GM23338 (cell line): Measurements from ENCODE around the gene YTHDF1. TPM values are rescaled to one million over a fixed set of nuclear protein-coding genes. Genes with fewer than 3 reads are reported as not detected.

Experiments used
- ATAC-seq: fragments of 200-7000 bp; cut with Tn5 transposase; 3 replicates; pipeline ENCODE4 v1.9.1; 2020
- DNase-seq: peaks from one replicate; pipeline ENCODE4 v3.0.0-alpha.2; 2015; ENCODE audit warnings: low spot score
- H2AFZ ChIP-seq: fragments of 200-600 bp; sonication (generic); 2 replicates; pipeline ENCODE4 v1.8.0; 2016; ENCODE audit warnings: antibody characterized with exemption, mild to moderate bottlenecking, moderate library complexity
- H3F3A ChIP-seq: fragments of 200-600 bp; sonication (generic); replicated peaks from 2 replicates; pipeline ENCODE4 v1.8.0; 2017; ENCODE audit warnings: antibody characterized with exemption, mixed run types, low read depth
- H3K27ac ChIP-seq: fragments of 200-600 bp; sonication (generic); 2 replicates; pipeline ENCODE4 v1.6.1; 2016; ENCODE audit warnings: low read depth
- H3K27me3 ChIP-seq: fragments of 200-600 bp; sonication (generic); 2 replicates; pipeline ENCODE4 v1.8.0; 2016; ENCODE audit warnings: mild to moderate bottlenecking, mixed run types, moderate library complexity; ENCODE audit not compliant: insufficient read depth
- H3K36me3 ChIP-seq: fragments of 200-600 bp; sonication (generic); 2 replicates; pipeline ENCODE4 v1.8.0; 2016; ENCODE audit warnings: mild to moderate bottlenecking; ENCODE audit not compliant: insufficient read depth
- H3K4me1 ChIP-seq: fragments of 200-600 bp; sonication (generic); 2 replicates; pipeline ENCODE4 v1.8.0; 2016; ENCODE audit warnings: mild to moderate bottlenecking, moderate library complexity; ENCODE audit not compliant: insufficient read depth
- H3K4me2 ChIP-seq: fragments of 200-600 bp; sonication (generic); 2 replicates; pipeline ENCODE4 v1.7.1; 2017; ENCODE audit warnings: mixed run types
- H3K4me3 ChIP-seq: fragments of 200-600 bp; sonication (generic); 2 replicates; pipeline ENCODE4 v1.6.1; 2016; ENCODE audit warnings: mixed run types
- H3K79me2 ChIP-seq: fragments of 200-600 bp; sonication (generic); replicated peaks from 2 replicates; pipeline ENCODE4 v1.8.0; 2017; ENCODE audit warnings: mild to moderate bottlenecking; ENCODE audit not compliant: insufficient read depth
- H3K9me2 ChIP-seq: fragments of 200-600 bp; sonication (generic); 2 replicates; pipeline ENCODE4 v1.8.0; 2017; ENCODE audit not compliant: insufficient read depth
- H4K20me1 ChIP-seq: fragments of 200-600 bp; sonication (generic); replicated peaks from 2 replicates; pipeline ENCODE4 v1.8.0; 2017; ENCODE audit warnings: mild to moderate bottlenecking; ENCODE audit not compliant: insufficient read depth
- H3K27ac Mint-ChIP-seq: 2 replicates; pipeline ENCODE4 v1.8.0; 2020; ENCODE audit warnings: inconsistent platforms, mild to moderate bottlenecking, moderate library complexity, mixed read lengths
- H3K27me3 Mint-ChIP-seq: 3 replicates; pipeline ENCODE4 v1.8.0; 2022; ENCODE audit warnings: low read depth, mild to moderate bottlenecking, moderate library complexity, mixed read lengths, inconsistent platforms; ENCODE audit not compliant: insufficient read depth, poor library complexity
- H3K36me3 Mint-ChIP-seq: 3 replicates; pipeline ENCODE4 v1.8.0; 2021; ENCODE audit warnings: low read depth, mild to moderate bottlenecking, inconsistent platforms, moderate library complexity, mixed read lengths
- H3K4me1 Mint-ChIP-seq: 3 replicates; pipeline ENCODE4 v1.8.0; 2020; ENCODE audit warnings: mild to moderate bottlenecking, inconsistent platforms, mixed read lengths
- H3K4me3 Mint-ChIP-seq: 3 replicates; pipeline ENCODE4 v1.8.0; 2021; ENCODE audit warnings: moderate library complexity, mild to moderate bottlenecking, inconsistent platforms, mixed read lengths
- H3K9me3 Mint-ChIP-seq: 3 replicates; pipeline ENCODE4 v1.8.0; 2020; ENCODE audit warnings: moderate library complexity, mild to moderate bottlenecking, inconsistent platforms, mixed read lengths
- CREB1 ChIP-seq: fragments of 250-450 bp; sonication (Bioruptor Pico); IDR thresholded peaks from 2 replicates; pipeline ENCODE4 v1.5.0; 2020; ENCODE audit warnings: low read depth, mild to moderate bottlenecking, moderate library complexity
- ETS1 ChIP-seq: IDR thresholded peaks from 2 replicates; pipeline ENCODE4 v1.6.1; 2016; ENCODE audit warnings: antibody characterized with exemption
- EZH2 ChIP-seq: fragments of 200-600 bp; sonication (generic); IDR thresholded peaks from one replicate; pipeline ENCODE4 v1.8.0; 2017; ENCODE audit warnings: antibody characterized with exemption, mild to moderate bottlenecking, low read depth; ENCODE audit not compliant: unreplicated experiment
- EZH2phosphoT487 ChIP-seq: fragments of 200-600 bp; sonication (generic); IDR thresholded peaks from one replicate; pipeline ENCODE4 v1.8.1; 2018; ENCODE audit warnings: antibody characterized with exemption; ENCODE audit not compliant: unreplicated experiment
- JUNB ChIP-seq: IDR thresholded peaks from one replicate; pipeline ENCODE4 v1.6.1; 2016; ENCODE audit warnings: antibody characterized with exemption; ENCODE audit not compliant: unreplicated experiment
- NANOG ChIP-seq: IDR thresholded peaks from 2 replicates; pipeline ENCODE4 v1.6.1; 2016; ENCODE audit warnings: antibody characterized with exemption, borderline replicate concordance
- POLR2AphosphoS5 ChIP-seq: IDR thresholded peaks from 2 replicates; pipeline ENCODE4 v1.6.1; 2016; ENCODE audit warnings: antibody characterized with exemption, low read depth
- STAT1 ChIP-seq: IDR thresholded peaks from one replicate; pipeline ENCODE4 v1.6.1; 2016; ENCODE audit warnings: antibody characterized with exemption; ENCODE audit not compliant: unreplicated experiment
- ZNF114 ChIP-seq: fragments of 250-450 bp; sonication (Bioruptor Pico); IDR thresholded peaks from 2 replicates; pipeline ENCODE4 v1.5.0; 2020; ENCODE audit warnings: mild to moderate bottlenecking, moderate library complexity
- ZNF331 ChIP-seq: fragments of 250-450 bp; sonication (Bioruptor Pico); IDR thresholded peaks from 2 replicates; pipeline ENCODE4 v1.5.0; 2020; ENCODE audit warnings: low read depth, mild to moderate bottlenecking, moderate library complexity
- ZNF462 ChIP-seq: fragments of 250-450 bp; sonication (Bioruptor Pico); IDR thresholded peaks from 2 replicates; pipeline ENCODE4 v1.5.0; 2020; ENCODE audit warnings: mild to moderate bottlenecking, moderate library complexity
- polyA plus RNA-seq: library from polyadenylated mRNA; unstranded; fragments of >200 nt; fragmentation: Nextera tagmentation; extraction: Ambion mirVana; gene quantifications from 2 replicates; pipeline ENCODE4 v1.2.1, GENCODE V29; 2016
- total RNA-seq: library from RNA; depleted of rRNA; stranded (reverse); fragments of >200 nt; shearing (Covaris generic); gene quantifications from 2 replicates; pipeline ENCODE4 v1.2.3, GENCODE V29; 2014
- TF ChIP-seq, protein P1 (sequence below), 2 experiments: fragments of 200-600 bp in 1 of 2; sonication (generic) in 1 of 2; conservative IDR thresholded peaks; 2 replicates each; pipeline versions ENCODE4 v1.5.1 to v1.6.1; 2016 to 2017; ENCODE audit warnings: antibody characterized with exemption in 2 of 2, low read depth in 2 of 2, mild to moderate bottlenecking in 2 of 2, moderate library complexity in 1 of 2
- TF ChIP-seq, protein P2 (sequence below): IDR thresholded peaks from one replicate; pipeline ENCODE4 v1.6.1; 2018; ENCODE audit warnings: antibody characterized with exemption; ENCODE audit not compliant: unreplicated experiment

The YTHDF1 gene
- total and polyA plus RNA-seq, 2 experiments from 2014 or later = 30.9 to 64.3 TPM

GRCh38 chr20:63174309-63175037 is 41.5 kb downstream of the YTHDF1 start:
- H3K9me2 ChIP-seq = no peaks in the 10 kb centered on the region
- H3K36me3 ChIP-seq = no peaks in the 10 kb centered on the region
- DNase-seq = peak; percentile 65
- Mint-ChIP-seq H3K4me1 (peaks cover 13% of the 10 kb centered on the region), H3K27me3 (peaks cover 56% of the 10 kb centered on the region), H3K27ac (no peak overlapping the region), H3K4me3 (peak overlapping the region; percentile 69), H3K9me3 (no peaks in the 10 kb centered on the region), H3K36me3 (no peaks in the 10 kb centered on the region; the same call in 2 of the 3 replicates)
- peak overlapping the region; percentile 69 for H3K4me3 ChIP-seq
- H4K20me1 ChIP-seq = no peaks in the 10 kb centered on the region
- H3K4me2 ChIP-seq = peak overlapping the region; percentile 89
- peaks cover 28% of the 10 kb centered on the region for H3K4me1 ChIP-seq
- no peaks in the 10 kb centered on the region for H3K79me2 ChIP-seq
- TF ChIP-seq POLR2AphosphoS5 (no peak), ZNF114 (CRISPR knock-in tag) (no peak), CREB1 (no peak), JUNB (no peak), NANOG (no peak), STAT1 (no peak), EZH2 (no peak), EZH2phosphoT487 (no peak), ZNF462 (CRISPR knock-in tag) (no peak), ETS1 (no peak), ZNF331 (CRISPR knock-in tag) (no peak)
- TF ChIP-seq, protein P1, sequence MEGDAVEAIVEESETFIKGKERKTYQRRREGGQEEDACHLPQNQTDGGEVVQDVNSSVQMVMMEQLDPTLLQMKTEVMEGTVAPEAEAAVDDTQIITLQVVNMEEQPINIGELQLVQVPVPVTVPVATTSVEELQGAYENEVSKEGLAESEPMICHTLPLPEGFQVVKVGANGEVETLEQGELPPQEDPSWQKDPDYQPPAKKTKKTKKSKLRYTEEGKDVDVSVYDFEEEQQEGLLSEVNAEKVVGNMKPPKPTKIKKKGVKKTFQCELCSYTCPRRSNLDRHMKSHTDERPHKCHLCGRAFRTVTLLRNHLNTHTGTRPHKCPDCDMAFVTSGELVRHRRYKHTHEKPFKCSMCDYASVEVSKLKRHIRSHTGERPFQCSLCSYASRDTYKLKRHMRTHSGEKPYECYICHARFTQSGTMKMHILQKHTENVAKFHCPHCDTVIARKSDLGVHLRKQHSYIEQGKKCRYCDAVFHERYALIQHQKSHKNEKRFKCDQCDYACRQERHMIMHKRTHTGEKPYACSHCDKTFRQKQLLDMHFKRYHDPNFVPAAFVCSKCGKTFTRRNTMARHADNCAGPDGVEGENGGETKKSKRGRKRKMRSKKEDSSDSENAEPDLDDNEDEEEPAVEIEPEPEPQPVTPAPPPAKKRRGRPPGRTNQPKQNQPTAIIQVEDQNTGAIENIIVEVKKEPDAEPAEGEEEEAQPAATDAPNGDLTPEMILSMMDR (conservative IDR thresholded peaks at IDR 0.05; ENCODE audit: low read depth in 2 of 2) = no peak
- TF ChIP-seq, protein P2, sequence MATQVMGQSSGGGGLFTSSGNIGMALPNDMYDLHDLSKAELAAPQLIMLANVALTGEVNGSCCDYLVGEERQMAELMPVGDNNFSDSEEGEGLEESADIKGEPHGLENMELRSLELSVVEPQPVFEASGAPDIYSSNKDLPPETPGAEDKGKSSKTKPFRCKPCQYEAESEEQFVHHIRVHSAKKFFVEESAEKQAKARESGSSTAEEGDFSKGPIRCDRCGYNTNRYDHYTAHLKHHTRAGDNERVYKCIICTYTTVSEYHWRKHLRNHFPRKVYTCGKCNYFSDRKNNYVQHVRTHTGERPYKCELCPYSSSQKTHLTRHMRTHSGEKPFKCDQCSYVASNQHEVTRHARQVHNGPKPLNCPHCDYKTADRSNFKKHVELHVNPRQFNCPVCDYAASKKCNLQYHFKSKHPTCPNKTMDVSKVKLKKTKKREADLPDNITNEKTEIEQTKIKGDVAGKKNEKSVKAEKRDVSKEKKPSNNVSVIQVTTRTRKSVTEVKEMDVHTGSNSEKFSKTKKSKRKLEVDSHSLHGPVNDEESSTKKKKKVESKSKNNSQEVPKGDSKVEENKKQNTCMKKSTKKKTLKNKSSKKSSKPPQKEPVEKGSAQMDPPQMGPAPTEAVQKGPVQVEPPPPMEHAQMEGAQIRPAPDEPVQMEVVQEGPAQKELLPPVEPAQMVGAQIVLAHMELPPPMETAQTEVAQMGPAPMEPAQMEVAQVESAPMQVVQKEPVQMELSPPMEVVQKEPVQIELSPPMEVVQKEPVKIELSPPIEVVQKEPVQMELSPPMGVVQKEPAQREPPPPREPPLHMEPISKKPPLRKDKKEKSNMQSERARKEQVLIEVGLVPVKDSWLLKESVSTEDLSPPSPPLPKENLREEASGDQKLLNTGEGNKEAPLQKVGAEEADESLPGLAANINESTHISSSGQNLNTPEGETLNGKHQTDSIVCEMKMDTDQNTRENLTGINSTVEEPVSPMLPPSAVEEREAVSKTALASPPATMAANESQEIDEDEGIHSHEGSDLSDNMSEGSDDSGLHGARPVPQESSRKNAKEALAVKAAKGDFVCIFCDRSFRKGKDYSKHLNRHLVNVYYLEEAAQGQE = no peak
- H3K27ac ChIP-seq = no peak overlapping the region
- H3K27me3 ChIP-seq = peaks cover 56% of the 10 kb centered on the region
- H3F3A ChIP-seq = peaks cover 3% of the 10 kb centered on the region; the same call in 1 of the 2 replicates
- H2AFZ ChIP-seq = no peak overlapping the region; the same call in 1 of the 2 replicates
- no peak for ATAC-seq
